Pons (tissue), 1 donor: Measurements from ENCODE around the gene ULK3.
A peak's percentile ranks its signal among the peaks of the same experiment; 100 is the strongest.

Experiments
- DNase-seq: peaks from one replicate; pipeline ENCODE4 v3.0.0-alpha.2; 2016; ENCODE audit warnings: low spot score

The ULK3 gene

DNA sequence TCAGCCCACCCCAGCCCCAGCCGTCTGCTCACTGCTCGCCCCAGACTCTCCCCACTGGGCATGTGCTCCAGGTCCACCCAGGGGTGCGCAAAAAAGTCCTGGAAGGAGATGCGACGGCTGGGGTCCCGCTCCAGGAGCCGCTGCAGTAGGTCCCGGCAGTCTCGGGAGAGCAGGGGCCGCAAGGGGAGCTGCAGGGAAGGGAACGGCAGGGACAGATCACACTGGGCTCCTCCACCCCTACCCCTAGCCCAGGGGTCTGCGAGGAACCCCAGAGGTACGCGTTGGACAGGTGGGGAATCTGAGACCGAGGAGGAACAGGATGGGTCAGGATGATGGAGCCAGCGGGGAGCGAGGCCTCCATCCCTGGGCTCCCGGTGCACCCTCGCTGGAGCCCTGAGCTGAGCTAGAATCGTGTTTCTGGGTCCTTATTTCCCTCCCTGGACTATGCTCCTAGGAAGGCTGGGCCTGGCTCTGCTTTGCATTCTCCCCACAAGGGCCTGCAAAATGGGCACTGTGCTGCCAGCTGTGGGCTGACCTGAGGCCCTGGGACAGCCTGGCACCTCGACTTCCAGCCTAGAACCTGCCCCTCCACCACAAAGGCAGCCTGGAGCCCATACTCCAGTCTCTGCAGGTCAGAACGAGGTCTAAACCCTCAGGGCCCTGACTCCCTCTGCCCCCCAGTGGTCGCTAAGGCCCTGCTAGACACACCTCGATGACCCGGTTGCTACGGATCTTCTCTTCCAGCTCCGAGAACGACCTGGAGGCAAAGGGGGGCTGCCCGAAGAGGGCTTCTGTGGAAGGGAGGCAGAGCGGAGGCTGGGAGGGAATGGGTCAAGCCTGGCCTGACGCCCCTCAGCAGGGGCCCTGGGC is 3.2 kb downstream of the ULK3 start:
- no peak for DNase-seq

DNA sequence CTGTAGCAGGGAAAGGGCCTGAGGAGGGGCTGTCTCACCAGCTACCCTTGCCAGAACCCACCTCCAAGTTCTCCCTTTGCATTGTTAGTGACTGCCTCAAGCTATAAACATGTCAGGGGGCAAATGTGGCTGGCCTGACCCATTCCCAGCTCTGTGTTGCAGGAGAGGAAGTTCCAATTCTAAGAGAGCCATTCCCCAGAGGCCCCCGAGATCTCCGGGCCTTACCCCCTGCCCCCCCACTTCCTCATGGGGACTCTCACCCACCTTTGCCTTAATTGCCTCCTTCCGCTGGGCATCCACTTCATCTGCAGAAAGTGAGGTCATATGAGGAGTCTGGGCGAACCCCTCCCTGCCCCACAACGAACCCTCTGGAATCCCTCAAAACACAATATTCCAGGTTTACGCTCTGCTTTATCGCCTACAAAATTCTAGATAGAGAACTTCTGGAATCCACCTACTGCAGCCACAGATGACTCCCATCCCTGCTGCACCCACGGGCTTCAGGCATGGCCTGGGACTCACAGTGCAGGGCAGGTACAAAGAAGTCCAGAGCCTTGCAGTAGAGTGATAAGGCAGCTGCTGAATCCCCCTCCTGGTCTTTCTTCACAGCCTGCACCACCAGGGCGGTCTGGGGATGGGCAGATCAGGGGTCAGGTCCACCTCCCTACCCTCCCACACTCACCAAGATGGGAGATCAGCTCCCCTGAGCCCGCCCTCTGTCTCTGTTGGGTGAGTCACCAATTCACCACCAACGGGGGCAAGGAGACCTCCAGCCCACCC is 4.0 kb downstream of the ULK3 start:
- no peak for DNase-seq

- no peak for DNase-seq
These were observed 4.8 kb downstream of the ULK3 start for GRCh38 chr15:74838137-74838516.

GRCh38 chr15:74837482-74838136 is 5.3 kb downstream of the ULK3 start:
- no peak for DNase-seq

DNA sequence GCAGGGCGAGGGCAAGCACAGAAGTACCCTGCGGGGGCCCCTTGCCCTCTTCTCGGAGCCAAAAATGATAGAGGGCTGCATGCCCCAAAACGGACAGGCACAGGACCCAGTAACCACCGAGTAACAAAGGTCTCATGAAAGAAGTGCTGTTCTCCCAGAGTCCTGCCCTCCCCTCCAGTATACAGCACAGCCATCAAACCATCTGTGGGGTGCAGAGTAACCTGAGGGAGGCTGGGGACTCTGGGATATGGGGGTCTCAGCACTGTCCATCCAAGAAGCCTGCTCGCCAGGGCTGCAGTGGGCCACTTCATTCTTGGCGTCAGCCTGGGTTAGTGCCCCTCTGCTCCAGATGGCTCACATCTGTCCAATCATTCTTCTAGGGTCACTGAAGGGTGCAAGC is 6.1 kb downstream of the ULK3 start:
- DNase-seq, result no peak

DNA sequence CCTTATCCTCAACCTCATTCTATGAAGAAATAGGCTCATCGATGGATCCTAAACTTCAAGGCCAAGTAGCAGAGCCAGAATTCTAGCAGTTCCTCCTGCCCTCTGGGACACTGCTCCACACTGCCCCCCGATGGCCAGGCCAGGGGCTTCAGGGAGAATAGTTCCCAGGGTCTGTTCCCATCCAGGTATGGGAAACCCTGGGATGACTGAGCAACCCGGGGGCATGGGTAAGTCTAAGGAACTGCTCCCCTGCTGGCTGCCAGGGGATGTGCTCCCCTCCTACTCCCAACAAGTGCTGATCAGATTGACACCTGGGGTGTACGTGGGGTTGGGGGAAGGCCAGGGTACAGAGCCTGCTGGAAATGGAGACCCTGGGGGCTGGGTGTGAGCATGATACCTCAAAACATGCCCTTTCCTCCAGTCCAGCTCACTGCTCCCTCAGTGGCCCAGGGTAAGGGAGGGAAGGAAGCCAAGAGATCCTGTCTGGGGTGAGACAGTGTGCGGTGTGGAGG is 7.6 kb downstream of the ULK3 start:
- DNase-seq, result no peak

GRCh38 chr15:74833376-74834107 is 9.4 kb downstream of the ULK3 start:
- DNase-seq, result no peak

DNA sequence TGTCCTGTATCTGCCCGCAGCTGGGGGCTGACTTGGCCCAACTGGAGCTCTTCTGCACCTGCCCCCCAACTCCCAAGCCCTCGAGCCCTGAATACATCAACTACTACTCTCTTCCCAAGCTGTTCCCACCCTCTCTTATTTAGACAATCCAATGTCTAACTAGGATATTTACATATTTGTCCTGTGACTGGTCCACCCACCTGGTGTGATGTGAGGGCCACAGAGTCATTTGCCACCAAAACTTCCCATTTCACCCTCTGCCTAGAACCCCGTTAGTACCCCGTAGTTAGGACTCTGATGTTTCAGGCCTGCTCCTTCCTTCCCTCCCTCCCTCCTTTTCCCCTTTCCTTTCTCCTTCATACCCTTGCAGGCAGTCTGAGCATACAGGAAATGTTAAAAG is 10.1 kb downstream of the ULK3 start:
- DNase-seq, result no peak

GRCh38 chr15:74831813-74832495 is 11.0 kb downstream of the ULK3 start:
- DNase-seq, result no peak

DNA sequence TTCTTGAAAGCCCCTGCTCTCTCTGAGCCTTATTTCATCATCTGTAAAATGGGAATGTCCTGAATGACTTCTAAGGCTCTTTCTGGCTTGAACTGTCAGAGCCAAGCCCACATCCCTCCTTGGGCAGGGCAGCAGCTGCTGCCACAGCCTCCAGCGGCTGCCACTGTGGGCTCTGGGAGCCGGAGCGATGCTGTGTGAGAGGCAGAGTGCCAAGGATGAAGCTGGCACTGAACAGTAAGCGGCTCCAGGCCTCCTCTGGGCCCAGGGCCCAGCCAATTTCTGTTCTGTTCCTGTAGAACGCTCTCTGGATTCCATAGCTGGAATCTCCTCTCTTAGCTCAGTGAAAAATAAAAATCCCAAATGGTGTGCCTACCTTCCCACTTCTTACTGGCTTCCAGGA is 12.1 kb downstream of the ULK3 start:
- DNase-seq, result peak; percentile 81

DNA sequence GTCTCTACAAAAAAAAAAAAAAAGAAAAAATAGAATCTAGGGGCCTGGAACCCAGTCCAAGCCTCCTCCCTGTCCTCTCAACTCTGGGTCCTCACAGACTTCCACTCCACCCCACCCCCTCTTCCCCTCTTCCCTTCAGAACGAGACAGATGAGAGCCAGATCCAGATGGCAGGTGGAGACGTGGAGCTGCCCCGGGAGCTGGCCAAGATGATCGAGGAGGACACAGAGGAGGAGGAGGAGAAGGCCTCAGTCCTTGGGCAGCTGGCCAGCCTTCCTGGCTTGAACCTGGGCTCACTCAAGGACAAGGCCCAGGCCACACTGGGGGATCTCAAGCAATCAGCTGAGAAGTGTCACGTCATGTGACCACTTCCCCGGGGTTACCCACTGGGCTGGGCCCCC is 13.0 kb downstream of the ULK3 start:
- no peak for DNase-seq

DNA sequence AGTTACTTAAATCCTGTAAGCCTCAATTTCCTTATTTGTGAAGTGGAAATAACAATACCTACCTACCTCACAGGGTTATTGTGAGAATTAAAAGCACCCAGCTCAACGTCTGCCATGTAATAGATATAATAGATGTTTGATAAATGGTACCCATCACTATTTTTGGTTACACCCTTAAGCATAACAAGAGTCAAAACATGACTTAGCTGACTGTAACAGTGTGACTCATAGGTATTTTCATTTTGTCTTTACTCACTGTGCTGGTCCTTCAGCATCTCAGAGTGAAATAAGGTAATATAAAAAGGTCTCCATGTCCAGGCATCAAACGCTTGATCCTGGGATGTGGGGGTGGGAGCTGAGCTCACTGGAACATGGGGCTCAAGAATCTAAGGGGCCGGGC is 13.5 kb downstream of the ULK3 start:
- no peak for DNase-seq

DNA sequence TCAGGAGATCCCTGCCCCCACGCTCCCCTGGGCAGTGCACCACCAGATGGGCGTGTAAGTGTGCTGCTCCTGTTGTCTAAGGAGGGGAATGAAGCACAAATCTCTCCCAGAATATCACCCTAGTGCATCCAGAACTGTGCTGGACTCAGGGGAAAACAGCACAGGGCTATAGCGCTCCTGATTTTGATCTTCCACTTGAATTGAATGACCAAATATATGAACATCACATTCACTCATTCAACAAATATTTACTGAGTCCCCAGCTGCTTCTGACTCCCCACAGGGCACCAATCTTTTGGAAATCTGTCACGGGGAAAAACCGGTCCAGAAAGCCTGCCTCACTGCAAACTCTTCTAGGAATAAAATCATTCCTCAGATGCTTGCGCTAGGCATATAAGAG is 14.1 kb downstream of the ULK3 start:
- no peak for DNase-seq

- no peak for DNase-seq
These were observed 15.3 kb downstream of the ULK3 start for GRCh38 chr15:74827614-74828013.

DNA sequence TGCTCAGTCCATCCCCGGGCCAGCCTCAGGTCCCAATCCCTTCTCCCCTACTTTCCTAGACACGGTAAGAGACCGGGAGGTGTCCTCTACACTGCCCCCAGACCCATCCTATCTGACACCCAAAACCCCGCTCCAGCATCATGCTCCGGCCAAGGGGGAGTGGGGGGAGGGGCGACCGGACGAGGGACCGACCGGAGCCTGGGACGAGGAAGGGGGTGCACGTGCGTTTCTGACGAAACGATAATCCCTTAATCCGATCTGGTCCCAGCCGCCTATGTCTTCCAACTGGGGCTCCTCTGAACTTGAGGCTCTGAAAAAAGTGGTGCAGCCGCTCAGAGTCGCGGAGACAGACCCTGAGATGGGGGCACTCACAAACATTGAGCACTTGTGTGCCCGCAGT is 16.0 kb downstream of the ULK3 start:
- no peak for DNase-seq

DNA sequence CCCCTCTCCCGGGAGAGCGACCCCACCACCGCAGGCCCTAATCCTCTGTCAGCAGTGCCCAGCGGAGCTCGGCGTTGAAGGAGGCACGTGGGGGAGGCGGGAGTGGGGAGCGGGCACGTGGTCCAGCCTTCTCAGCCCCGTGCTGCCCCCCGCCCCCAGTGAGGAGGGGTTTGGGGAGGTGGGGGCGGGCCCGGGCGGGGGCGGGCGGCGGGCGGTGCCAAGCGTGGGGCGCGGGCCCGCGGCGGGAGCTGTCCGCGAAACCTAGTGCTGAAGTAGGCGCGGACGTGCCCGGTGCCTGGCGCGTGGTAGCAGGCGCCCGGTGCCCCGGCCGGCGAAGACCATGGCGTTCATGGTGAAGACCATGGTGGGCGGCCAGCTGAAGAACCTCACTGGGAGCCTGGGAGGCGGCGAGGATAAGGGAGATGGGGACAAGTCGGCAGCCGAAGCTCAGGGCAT is 16.6 kb downstream of the ULK3 start, which contains the start of gene CPLX3:
CPLX3 (plus strand) TSS at position 264 of the 456 bp plus-strand sequence; CDS start at position 341, 77 bp downstream.
- DNase-seq, result no peak

DNA sequence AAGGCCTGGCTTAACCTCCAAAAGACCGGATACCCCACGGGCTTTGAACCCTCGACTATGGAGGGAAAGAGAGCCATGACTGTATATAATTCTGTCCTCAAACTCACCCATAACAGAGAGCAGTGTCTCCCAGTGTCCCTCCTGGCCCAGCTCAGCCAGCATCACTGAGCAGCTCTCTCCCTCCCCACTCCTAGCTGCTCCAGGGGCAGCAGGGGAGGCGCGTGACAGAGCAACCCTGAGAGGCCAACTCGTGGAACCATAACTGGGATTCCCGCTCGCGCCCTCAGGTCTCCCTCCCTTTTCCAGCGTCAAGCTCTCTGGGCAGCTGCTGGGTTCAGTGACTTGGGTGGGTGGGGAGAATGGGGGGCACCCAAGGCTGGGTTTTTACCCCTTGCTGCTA is 17.1 kb downstream of the ULK3 start:
- no peak for DNase-seq

GRCh38 chr15:74824976-74825375 is 18.0 kb downstream of the ULK3 start:
- no peak for DNase-seq

DNA sequence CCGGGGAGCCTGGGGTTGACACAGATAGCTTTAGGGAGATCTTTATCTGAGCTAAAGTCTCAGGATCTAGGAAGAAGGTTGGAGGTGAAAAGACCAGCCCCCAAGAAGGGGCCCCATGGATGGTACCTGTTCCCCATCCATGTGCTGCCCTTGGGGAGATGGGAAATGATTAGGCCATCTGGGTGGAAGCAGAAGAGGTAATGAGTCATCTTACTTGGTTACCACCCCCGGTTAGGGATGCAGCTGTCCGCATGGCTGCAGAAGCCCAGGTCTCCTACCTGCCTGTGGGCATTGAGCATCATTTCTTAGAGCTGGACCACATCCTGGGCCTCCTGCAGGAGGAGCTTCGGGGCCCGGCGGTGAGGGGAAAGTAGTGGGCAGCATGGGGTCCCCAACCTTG is 19.6 kb downstream of the ULK3 start:
- no peak for DNase-seq

- no peak for DNase-seq
These were observed 20.7 kb downstream of the ULK3 start for GRCh38 chr15:74822233-74822632.

- no peak for DNase-seq
These were observed 21.2 kb downstream of the ULK3 start for GRCh38 chr15:74821790-74822158.
